Natural killer cell (primary cell): ENCODE data around the gene MOB4. TPM values are rescaled to one million over a fixed set of nuclear protein-coding genes. Genes with fewer than 3 reads are reported as not detected.

Source experiments
- ATAC-seq, 3 donors: fragments of 150-1000 bp in 2 of 3; fragments of 200-7000 bp in 1 of 3; cut with Tn5 transposase; 1 replicate in 1 of 3; 2 replicates in 2 of 3; pipeline ENCODE4 v1.10.0; 2021; ENCODE audit warnings: mild to moderate bottlenecking in 2 of 3, moderate library complexity in 2 of 3
- DNase-seq, 2 donors: peaks; one replicate each; pipeline versions ENCODE4 v3.0.0 to v3.0.0-alpha.2; 2013 to 2021; ENCODE audit warnings: mixed read lengths in 1 of 2
- H3K27ac ChIP-seq: one replicate; pipeline ENCODE4 v1.5.1; 2013; ENCODE audit warnings: mild to moderate bottlenecking, low read length
- H3K27me3 ChIP-seq: one replicate; pipeline ENCODE4 v1.6.1; 2013; ENCODE audit warnings: low read length; ENCODE audit not compliant: control insufficient read depth, insufficient read depth
- H3K36me3 ChIP-seq: one replicate; pipeline ENCODE4 v1.6.1; 2013; ENCODE audit warnings: low read length; ENCODE audit not compliant: control insufficient read depth, insufficient read depth
- H3K4me1 ChIP-seq: one replicate; pipeline ENCODE4 v1.6.1; 2013; ENCODE audit warnings: low read length; ENCODE audit not compliant: control insufficient read depth, insufficient read depth
- H3K4me3 ChIP-seq: one replicate; pipeline ENCODE4 v1.5.1; 2013; ENCODE audit warnings: low read length
- H3K9me3 ChIP-seq: one replicate; pipeline ENCODE4 v1.6.1; 2013; ENCODE audit warnings: low read length; ENCODE audit not compliant: control insufficient read depth, insufficient read depth
- H3K27ac Mint-ChIP-seq, 2 donors: one replicate each; pipeline ENCODE4 v1.8.0; 2022; ENCODE audit warnings: mild to moderate bottlenecking in 2 of 2, mixed read lengths in 2 of 2, moderate library complexity in 1 of 2
- H3K27me3 Mint-ChIP-seq, 2 donors: one replicate each; pipeline ENCODE4 v1.8.0; 2022; ENCODE audit warnings: low read depth in 2 of 2, mixed read lengths in 2 of 2
- H3K36me3 Mint-ChIP-seq: one replicate; pipeline ENCODE4 v1.8.0; 2022; ENCODE audit warnings: mixed read lengths
- H3K4me1 Mint-ChIP-seq, 2 donors: one replicate each; pipeline ENCODE4 v1.8.0; 2022; ENCODE audit warnings: mixed read lengths in 2 of 2
- H3K4me3 Mint-ChIP-seq: one replicate; pipeline ENCODE4 v1.8.0; 2022; ENCODE audit warnings: mild to moderate bottlenecking, moderate library complexity, mixed read lengths
- H3K9me3 Mint-ChIP-seq, 2 donors: one replicate each; pipeline ENCODE4 v1.8.0; 2022; ENCODE audit warnings: mixed read lengths in 2 of 2
- CTCF ChIP-seq: fragments of 200-600 bp; IDR thresholded peaks from one replicate; pipeline ENCODE4 v1.8.0; 2022; ENCODE audit warnings: antibody characterized with exemption
- WGBS: methylation state at CpG from one replicate; pipeline ENCODE4 v1.1.7; 2013; ENCODE audit warnings: missing lambda C conversion rate; ENCODE audit not compliant: insufficient coverage; 5-methylcytosine and 5-hydroxymethylcytosine counted together
- intact Hi-C: fragments of 100-400 bp; cut with micrococcal nuclease; formaldehyde crosslinking; loops from one replicate; pipeline ENCODE4 v1.14.2; 2022
- total RNA-seq, 4 donors: library from RNA; stranded (reverse); fragments of 120-200 nt in 1 of 4; gene quantifications; one replicate each; pipeline versions ENCODE4 v1.2.3 to v1.2.4, GENCODE V29; 2013 to 2022

MOB4 gene
- total RNA-seq, 3 donors from 2014 or later (not counting 1 experiment from before 2014, with no cell fraction given), result 27.1 to 40.0 (median 34.9) TPM

- H3K4me1 ChIP-seq, result peaks cover 26% of the 10 kb centered on the region
- H3K27me3 ChIP-seq, result no peaks in the 10 kb centered on the region
- no peaks in the 10 kb centered on the region for H3K9me3 Mint-ChIP-seq
- H3K4me3 Mint-ChIP-seq, result peak overlapping the region; percentile 88
- under 1% methylated on average over 29 of the region's 30 CpGs for WGBS
- ATAC-seq (peak in 1 of 3 donors; percentile 0), DNase-seq (peak in 1 of 2 donors; percentile 50)
- no peaks in the 10 kb centered on the region for H3K27me3 Mint-ChIP-seq
- no peak for TF ChIP-seq CTCF
- peaks cover 39 to 46% of the 10 kb centered on the region in 2 donors for H3K4me1 Mint-ChIP-seq
- H3K27ac ChIP-seq, result peak overlapping the region; percentile 95
- intact Hi-C loops, result loop anchor here (1.0 kb wide), 3 partner anchors 15 to 65 kb away; partner anchors contain the start of genes COQ10B and SF3B1
- no peaks in the 10 kb centered on the region for H3K9me3 ChIP-seq
- H3K4me3 ChIP-seq, result peak overlapping the region; percentile 85
- peaks cover 36% of the 10 kb centered on the region for H3K36me3 ChIP-seq
- H3K27ac Mint-ChIP-seq, result peak overlapping the region; percentile 94
- H3K36me3 Mint-ChIP-seq, result no peaks in the 10 kb centered on the region
Measured at GRCh38 chr2:197500503-197501131, 15.2 kb upstream of the MOB4 start.

- TF ChIP-seq CTCF, result no peak
- DNase-seq (no peak), ATAC-seq (no peak)
- intact Hi-C loops, result no loop called here
- Mint-ChIP-seq H3K9me3 (no peaks in the 10 kb centered on the region), H3K4me1 (peaks cover 36 to 44% of the 10 kb centered on the region in 2 donors), H3K27ac (peak overlapping the region; percentile 56 to 94), H3K4me3 (peak overlapping the region; percentile 43), H3K36me3 (no peaks in the 10 kb centered on the region), H3K27me3 (no peaks in the 10 kb centered on the region)
- no peak overlapping the region for H3K4me3 ChIP-seq
- peaks cover 26% of the 10 kb centered on the region for H3K4me1 ChIP-seq
- H3K27ac ChIP-seq, result no peak overlapping the region
- no peaks in the 10 kb centered on the region for H3K9me3 ChIP-seq
- 89% methylated on average over 4 of the region's 4 CpGs for WGBS
- peaks cover 20% of the 10 kb centered on the region for H3K36me3 ChIP-seq
- H3K27me3 ChIP-seq, result no peaks in the 10 kb centered on the region
Measured at GRCh38 chr2:197502201-197502600, 13.7 kb upstream of the MOB4 start.

- no peaks in the 10 kb centered on the region for H3K9me3 ChIP-seq
- H3K27ac Mint-ChIP-seq, result peak overlapping the region; percentile 56 to 94
- TF ChIP-seq CTCF, result no peak
- H3K4me3 Mint-ChIP-seq, result peak overlapping the region; percentile 43
- 79% methylated on average over 2 of the region's 4 CpGs for WGBS
- peaks cover 18% of the 10 kb centered on the region for H3K36me3 ChIP-seq
- no peak overlapping the region for H3K4me3 ChIP-seq
- H3K36me3 Mint-ChIP-seq, result no peaks in the 10 kb centered on the region
- DNase-seq, result no peak
- no peaks in the 10 kb centered on the region for H3K27me3 ChIP-seq
- no peaks in the 10 kb centered on the region for H3K27me3 Mint-ChIP-seq
- H3K4me1 ChIP-seq, result peaks cover 26% of the 10 kb centered on the region
- no peak overlapping the region for H3K27ac ChIP-seq
- intact Hi-C loops, result no loop called here
- no peaks in the 10 kb centered on the region for H3K9me3 Mint-ChIP-seq
- no peak for ATAC-seq
- H3K4me1 Mint-ChIP-seq, result peaks cover 32 to 39% of the 10 kb centered on the region in 2 donors
Measured at GRCh38 chr2:197502685-197503084, 13.2 kb upstream of the MOB4 start.

GRCh38 chr2:197504000-197504399 lies 11.9 kb upstream of the MOB4 start:
- Histone ChIP-seq H3K27ac (no peak overlapping the region), H3K4me1 (peaks cover 19% of the 10 kb centered on the region), H3K27me3 (no peaks in the 10 kb centered on the region), H3K36me3 (peaks cover 14% of the 10 kb centered on the region), H3K9me3 (no peaks in the 10 kb centered on the region), H3K4me3 (no peak overlapping the region)
- Mint-ChIP-seq H3K9me3 (no peaks in the 10 kb centered on the region), H3K4me3 (no peak overlapping the region), H3K36me3 (no peaks in the 10 kb centered on the region), H3K27me3 (no peaks in the 10 kb centered on the region), H3K27ac (peak overlapping the region in 1 of 2 donors; percentile 94), H3K4me1 (peaks cover 25 to 26% of the 10 kb centered on the region in 2 donors)
- 93% methylated on average over 2 of the region's 2 CpGs for WGBS
- DNase-seq (no peak), ATAC-seq (no peak)
- no peak for TF ChIP-seq CTCF
- intact Hi-C loops, result no loop called here
